ENCODE data around the gene SELL.
"Not testable (repeated sequence)": the region's sequence is repeated elsewhere in the genome, so short reads cannot be mapped to it uniquely, and the experiment has no call there.

Gene SELL

DNA sequence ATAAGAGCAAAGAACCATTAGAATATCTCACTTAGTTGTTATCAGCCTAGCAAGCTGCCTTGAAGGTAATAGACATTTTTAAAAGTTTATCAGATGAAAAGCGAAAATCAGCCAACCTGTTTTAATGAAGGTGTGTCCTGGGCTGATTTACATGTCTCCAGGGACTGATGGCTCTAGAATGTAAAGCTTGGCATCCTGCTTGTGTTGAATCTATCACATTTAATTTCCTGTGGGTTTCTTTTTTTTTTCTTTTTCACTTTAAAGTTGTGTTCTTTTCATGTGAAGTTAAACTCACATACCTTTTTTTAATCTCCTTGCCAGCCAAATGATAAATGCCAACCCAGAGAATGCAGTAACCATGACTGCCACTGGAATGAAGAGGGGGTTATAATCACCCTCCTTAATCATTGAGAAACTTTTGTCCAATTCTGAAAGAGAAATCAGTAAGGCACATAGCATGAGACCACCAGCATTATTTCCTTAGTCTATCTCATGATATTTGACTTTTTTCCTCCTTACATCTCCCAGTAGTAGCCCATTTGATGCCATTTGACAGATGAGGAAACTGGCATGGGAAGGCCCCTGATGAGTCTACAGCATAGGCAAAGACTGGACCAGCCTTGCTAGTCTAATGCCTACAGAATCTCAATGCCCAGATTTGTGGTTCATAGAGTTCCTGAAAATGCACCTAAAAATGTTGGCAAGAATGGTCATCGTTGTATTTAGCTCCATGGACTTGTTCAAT, 10.0 kb downstream of the SELL start:
- DNase-seq: no peak

- no peak for DNase-seq
These were observed 11.7 kb downstream of the SELL start for GRCh38 chr1:169699707-169700106.

DNA sequence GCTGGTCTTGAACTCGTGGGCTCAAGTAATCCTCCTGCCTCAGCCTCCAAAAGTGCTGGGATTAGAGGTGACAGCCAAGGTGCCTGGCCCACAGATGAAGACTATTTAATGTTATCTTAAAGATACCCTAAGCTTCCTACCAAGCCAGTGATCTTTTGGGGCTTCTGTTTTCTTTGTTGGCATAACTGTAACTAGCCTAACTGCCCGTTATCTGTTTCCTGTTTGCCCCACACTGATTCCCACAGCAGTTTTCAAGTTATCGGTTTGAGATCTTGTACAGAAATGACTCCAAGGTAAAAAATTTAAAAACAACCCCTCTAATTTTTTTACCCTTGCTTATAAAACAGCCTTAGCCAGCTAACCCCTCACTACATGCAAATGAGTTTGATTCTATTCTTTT, 12.4 kb downstream of the SELL start:
- DNase-seq: no peak

GRCh38 chr1:169697755-169698154, 13.7 kb downstream of the SELL start:
- DNase-seq: no peak

DNA sequence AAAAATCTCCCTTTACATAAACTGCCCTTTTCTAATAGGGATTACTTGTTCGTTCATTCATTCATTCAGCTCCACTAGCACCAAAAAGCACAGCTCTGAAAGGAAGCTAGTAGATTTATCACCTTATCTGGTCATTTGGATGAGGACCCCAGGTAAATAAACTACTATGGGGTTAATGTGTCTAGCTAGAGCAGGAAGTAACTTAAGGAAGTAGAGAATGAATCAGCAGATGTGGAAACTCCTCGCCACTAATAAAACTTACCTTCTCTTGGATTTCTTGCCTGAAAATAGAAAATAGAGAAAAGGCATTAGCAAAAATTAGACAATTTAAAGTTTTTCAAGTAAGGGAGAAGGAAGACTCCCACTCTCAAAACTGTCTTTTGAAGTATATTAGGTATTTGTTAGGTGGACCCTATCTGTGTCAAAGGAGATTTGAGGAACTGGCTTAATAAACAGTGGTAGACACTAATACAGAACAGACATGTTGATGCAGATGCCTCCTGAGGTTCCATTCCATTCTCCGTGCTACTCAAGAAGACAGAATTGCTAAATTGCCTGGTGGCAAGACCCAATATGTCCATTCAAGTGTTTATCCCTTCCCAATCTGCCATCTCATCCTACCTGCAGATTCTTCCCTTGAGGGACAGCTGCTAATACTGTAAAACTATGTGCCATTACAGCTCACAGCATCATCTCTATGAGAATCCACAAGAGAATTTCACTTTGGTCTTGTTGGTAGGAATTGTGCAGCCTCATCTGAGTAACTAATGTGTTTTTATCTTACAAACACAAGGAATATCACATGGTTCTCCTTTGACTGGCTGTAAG, 14.9 kb downstream of the SELL start:
- no peak for DNase-seq

DNA sequence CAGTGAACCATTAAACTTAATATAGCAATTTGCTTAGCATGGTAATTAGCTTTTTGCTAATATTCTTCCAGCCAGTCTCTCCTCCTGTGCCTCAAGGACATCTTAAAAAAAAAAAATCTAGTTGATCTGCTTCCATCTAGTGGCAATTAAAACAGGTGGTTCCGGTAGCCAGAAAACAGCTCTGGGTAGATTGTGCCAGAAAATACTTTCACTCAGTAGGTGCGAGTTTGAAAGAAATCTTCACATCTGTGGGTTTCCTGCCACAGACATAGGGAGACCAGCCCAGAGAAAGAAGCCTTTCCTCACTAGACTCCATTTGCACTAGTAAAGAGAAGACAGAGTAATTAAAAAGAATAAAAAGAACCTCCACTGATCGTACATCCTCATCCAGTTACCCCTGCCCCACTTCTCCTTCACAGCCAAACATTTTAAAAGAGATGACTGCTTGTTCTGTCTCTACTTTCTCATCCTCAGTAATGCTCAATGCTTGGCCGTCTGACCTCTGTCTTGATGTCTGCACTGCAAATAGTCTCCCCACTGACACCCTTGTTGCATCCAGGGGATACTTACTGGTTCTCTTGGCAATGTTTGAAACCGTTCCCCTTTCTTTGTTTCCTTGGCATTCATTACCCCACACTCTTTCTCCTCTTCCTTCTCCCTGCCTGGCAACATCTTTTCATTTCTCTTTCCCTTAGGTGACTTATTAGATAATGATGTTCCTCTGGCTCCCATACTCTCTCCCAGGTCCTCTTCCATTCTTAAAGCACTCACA, 16.9 kb downstream of the SELL start:
- DNase-seq: peak; percentile 48

DNA sequence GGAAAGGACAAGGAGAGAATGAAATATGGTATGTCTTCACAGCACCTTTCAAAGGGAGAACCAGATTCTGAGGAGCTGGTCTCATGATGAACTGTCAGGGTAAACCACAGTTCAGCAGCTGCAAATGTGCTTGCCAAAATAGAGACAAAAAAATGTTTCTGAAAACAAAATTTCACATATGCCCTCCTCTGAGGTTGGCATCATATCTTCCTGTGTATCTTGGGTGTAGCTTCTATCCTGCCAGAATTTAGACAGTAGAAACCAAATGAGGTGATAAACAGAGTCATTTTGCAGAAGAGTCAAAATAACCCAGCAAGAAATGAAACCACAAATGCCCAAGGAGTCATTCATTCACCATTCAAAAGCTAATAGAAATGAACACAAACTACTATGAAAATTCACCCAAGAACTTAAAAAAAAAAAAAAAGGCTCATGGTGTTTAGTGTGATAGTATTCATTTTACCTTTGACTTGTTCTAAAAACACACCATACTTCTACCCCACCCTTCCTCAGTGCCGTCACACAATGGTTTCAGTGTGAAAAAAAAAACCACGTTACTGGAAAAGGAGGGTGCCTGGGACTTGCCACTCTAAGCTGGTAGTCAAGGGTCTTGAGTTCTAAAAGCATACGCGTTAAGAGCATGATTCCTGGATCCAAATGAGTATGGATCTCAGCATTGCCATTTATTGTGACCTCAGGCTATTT, 18.5 kb downstream of the SELL start:
- peak; percentile 52 for DNase-seq

DNA sequence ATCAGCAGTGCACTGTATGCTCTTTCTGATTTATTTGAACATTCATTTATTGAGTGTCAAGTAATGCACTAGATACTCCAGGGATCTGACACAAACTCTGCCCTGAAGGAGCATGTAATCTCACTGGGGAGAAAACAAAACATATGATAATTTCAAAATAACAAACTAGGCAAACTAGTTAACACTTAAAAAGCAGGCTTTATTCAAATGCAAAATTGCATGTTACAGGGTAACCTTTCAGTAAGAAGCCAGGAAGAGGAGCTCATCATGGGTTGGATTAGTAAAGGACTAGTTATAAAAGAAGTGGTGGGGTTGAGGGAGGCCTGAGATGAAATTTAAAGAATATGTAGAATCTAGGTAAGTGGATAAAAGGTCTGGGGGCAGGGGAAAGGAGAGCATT, 20.9 kb downstream of the SELL start:
- DNase-seq: no peak

GRCh38 chr1:169689395-169689794, 22.0 kb downstream of the SELL start:
- DNase-seq: no peak

- not testable (repeated sequence) for DNase-seq
These were observed 23.0 kb downstream of the SELL start for GRCh38 chr1:169688377-169688776.

GRCh38 chr1:169683661-169684060, 27.8 kb downstream of the SELL start:
- no peak for DNase-seq

DNA sequence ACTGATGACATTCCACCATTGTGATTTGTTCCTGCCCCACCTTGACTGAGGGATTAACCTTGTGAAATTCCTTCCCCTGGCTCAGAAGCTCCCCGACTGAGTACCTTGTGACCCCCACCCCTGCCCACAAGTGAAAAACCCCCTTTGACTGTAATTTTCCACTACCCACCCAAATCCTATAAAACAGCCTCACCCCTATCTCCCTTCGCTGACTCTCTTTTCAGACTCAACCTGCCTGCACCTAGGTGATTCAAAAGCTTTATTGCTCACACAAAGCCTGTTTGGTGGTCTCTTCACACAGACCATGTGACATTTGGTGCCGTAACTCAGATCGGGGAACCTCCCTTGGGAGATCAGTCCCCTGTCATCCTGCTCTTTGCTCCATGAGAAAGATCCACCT, 28.3 kb downstream of the SELL start:
- DNase-seq: not testable (repeated sequence)

DNA sequence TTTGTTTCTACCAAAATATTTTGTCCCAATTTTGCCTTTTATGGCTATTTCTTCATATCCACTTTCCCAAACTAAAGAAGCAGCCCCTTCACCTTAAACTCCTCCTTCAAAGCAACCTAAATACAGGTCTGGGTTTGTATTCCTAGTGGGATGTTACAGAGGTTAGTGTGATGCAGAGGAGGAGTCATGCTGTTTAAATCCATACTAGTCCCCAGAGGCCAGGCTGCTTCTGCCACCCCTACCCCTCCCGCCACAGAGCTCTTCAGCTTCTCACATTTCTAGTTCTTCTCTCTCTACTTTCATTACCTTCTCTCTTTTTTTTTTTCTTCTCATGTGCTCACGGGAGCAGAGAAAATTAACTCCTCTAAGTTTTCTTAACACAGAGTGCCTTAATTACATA, 29.3 kb downstream of the SELL start:
- no peak for DNase-seq

- no peak for DNase-seq
These were observed 30.3 kb downstream of the SELL start for GRCh38 chr1:169681140-169681539.

DNA sequence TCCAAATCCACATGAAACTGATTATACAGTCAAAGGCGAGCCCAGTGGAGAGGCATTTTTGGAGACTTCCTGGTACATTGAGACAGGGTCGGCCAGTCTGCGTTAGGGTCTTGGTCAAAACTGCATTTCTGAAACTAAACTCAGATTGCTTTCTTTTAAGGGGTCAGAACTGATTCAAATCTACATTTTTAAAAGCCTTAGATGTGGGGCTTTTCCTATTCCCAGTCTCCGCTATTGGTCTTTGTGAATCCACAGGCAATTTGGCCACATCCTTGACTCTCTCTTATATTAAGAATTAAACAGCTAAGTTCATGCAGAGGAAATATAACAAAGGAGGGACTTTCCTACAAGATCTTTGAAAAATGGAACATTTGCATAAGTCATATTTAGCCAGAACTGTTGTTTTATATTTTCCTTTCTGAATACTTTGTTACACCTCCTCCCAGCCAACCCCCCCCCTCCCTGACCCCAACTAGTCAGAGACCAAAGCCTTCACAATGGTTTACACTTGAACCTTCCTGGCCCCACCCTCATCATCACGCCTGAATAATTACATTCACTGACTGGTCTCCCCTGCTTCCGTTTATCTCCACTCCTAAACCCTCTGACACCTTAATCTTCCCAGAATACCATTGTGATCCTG, 30.9 kb downstream of the SELL start:
- DNase-seq: peak; percentile 61

DNA sequence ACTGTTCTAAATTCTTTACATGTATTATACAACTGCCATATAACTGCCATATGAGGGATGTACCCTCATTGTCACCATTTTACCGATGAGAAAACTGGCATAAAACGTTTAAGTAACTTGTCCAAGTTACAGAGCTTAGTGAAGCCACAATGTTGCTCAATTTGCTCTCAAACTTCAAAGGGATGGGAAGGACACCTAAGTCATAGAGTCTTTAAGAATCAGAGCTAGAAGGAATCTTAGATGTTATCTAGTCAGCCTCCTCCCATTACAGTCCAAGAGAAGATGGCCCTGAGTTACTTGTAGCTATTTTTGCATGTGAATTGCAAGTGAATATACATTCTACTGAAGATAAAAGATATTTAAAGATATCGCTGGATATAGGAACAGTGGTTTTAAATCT, 31.7 kb downstream of the SELL start:
- no peak for DNase-seq

- DNase-seq: no peak
These were observed 35.4 kb downstream of the SELL start for GRCh38 chr1:169676001-169676400.

- no peak for DNase-seq
These were observed 40.6 kb downstream of the SELL start for GRCh38 chr1:169670836-169671235.

DNA sequence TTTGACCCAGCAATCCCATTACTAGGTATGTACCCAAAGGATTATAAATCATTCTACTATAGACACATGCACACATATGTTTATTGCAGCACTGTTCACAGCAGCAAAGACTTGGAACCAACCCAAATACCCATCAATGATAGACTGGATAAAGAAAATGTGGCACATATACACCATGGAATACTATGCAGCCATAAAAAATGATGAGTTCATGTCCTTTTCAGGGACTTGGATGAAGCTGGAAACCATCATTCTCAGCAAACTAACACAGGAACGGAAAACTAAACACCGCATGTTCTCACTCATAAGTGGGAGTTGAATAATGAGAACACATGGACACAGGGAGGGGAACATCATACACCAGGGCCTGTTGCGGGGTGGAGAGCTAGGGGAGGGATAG, 41.2 kb downstream of the SELL start:
- not testable (repeated sequence) for DNase-seq

- DNase-seq: not testable (repeated sequence)
These were observed 43.5 kb downstream of the SELL start for GRCh38 chr1:169667699-169668596.

GRCh38 chr1:169667227-169667639, 44.2 kb downstream of the SELL start:
- not testable (repeated sequence) for DNase-seq
